RPMI8226 (cell line): ENCODE measurements around the gene MSS51.
A peak's percentile ranks its signal among the peaks of the same experiment; 100 is the strongest.

Source experiments
- DNase-seq: peaks from one replicate; pipeline ENCODE4 v3.0.0-alpha.2; 2015

MSS51 gene

DNA sequence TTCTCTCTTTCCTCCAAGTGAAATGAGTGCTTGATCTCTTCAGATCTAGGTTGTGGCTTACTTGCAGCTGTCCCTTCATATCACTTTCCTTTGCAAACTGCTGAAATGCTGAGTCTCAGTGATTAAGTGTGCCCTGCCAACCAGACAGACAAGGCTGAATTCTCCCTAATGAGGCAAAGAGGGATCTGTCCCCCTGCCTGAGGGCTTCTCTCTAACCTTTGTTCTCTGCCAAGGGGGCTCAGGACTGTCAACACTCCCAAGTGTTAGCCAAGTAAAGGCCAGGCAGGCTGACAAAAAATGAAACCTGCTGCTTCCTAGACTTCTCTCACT lies at the start of gene MSS51:
MSS51 (minus strand) TSS at position 24 of the 330 bp plus-strand sequence. CDS start 5,277 bp downstream, outside the sequence.
- no peak for DNase-seq

DNA sequence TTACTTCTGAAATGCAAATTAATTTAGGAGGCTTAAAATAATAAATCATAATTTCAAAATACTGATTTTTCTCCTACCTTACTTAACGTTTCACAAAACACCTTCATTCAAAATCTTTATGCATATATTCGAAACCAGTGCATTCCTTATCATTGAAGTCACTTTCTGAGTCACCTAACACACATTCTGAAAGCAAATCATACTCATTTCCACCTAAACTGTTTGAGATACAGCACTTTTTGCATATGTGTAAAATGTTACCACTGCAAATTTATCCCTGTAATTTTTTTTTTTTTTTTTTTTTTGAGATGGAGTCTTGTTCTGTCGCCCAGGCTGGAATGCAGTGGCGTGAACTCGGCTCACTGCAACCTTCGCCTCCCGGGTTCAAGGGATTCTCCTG lies 46.8 kb upstream of the MSS51 start:
- DNase-seq = no peak

DNA sequence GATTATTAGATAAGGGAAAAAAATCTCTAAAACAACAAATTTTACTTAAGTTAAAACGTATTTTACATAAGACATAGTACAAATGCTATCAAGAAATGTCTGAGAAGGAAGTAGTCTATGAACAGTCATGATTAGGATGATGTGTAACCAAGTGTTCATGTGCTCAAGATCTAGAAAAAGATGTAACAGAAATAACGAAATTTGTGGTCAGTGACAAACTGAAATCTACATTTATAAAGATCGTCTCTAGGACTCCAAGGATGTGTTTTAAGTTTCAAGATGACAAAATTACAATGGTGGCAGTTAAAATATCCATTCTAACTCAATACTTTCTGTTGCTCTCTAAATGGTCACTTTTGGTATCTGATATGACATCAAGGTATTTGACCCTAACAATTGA lies 45.3 kb upstream of the MSS51 start:
- DNase-seq = no peak

DNA sequence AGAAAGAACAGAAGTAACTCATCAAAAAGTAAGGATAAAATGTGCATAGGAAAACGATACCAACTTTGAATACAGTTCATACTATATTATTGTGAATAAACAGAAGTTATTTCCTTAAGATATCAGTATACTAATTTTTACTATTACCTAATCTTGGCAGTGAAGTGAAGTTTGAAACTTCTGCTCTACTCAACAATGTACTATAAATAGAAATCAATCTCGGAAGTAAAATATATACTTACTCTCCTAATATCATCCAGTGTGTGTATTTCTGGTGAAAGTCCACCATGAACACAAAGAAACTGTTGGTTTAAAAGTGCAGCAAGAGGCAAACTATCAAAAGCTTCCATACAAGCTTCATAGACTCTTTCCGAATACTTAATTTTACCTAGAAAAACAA lies 37.9 kb upstream of the MSS51 start:
- no peak for DNase-seq

DNA sequence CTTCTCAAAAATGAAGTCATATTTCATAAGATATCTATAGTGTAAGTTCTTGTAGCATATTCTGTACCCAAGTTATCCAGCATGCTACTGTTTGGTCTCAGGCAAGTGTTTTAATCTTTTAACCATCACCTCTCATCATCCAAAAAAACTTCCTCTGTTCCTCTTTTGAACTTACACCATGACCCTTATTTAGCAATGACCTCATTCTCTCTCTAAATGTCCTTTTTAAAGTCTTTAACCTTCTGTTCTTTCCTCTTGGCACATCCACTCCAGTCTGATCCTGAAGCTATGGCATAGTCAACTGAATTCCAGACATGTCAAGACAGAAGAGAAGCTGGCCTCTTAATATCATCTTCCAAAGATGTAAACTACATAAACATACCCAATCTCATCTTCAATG lies 36.2 kb upstream of the MSS51 start:
- no peak for DNase-seq

DNA sequence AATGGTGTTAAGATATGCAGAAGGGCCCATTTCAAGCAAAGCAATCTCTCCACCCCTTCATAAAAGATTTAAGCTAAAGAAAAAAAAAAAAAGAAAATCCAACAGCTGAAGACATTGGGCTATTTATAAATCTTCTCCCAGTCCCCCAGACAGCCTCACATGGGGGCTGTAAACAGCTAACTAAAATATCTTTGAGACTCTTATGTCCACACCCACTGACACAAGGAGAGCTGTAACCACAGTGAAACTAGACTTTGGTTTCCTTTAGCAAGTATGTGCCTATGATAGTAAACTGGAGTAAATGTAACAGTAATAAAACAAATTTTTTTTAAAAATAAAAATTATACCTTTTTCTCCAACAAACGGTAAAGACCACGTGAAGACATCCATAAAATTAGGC lies 33.8 kb upstream of the MSS51 start:
- no peak for DNase-seq

DNA sequence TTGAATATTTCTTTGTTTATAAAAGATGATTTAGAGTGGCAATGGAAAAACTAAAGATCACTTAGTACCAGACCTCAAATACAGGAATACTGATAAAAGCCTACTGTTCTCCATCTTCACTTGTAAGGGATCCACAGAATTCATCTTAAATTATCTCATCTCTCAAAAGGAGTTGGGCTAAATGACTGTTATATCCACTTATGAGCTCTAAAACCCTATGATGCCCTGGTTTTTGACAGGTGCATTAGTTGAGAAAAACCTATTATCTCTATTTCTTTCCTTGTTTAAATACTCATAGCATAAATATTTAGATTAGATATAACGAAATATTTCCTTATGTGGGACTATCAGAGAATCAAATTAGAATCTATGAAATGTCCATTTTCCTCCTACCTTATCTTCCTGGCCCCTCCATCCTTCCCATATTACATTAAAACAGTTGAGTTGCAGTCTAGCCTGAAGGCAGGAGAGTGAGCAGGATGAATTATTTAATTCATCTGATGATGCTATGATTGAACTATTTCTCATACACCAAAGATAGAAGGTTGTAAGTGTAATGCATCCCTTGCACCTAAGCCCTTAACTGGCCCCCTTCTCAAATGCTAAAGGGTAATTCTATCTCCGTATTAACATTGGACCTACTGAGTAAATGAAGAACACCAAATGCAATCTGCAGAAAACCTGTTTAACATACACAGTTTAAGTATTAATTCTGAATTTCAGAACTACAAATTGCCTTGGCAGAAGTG lies 32.8 kb upstream of the MSS51 start:
- no peak for DNase-seq

DNA sequence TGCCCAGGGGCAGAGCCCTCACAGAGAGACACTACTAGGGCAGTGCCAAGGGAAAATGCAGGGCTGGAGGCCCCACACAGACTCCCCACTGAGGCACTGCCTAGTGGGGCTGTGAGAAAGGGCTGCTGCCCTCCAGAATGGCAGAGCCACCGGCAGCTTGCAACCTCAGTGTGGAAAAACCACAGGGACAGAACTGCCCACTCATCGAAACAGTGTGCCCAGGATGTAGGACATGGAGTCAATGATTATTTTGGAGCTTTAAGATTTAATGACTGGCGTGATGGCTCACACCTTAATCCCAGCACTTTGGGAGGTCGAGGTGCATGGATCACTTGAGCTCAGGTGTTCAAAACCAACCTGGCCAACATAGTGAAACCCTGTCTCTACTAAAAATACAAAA lies 27.5 kb upstream of the MSS51 start:
- no peak for DNase-seq

DNA sequence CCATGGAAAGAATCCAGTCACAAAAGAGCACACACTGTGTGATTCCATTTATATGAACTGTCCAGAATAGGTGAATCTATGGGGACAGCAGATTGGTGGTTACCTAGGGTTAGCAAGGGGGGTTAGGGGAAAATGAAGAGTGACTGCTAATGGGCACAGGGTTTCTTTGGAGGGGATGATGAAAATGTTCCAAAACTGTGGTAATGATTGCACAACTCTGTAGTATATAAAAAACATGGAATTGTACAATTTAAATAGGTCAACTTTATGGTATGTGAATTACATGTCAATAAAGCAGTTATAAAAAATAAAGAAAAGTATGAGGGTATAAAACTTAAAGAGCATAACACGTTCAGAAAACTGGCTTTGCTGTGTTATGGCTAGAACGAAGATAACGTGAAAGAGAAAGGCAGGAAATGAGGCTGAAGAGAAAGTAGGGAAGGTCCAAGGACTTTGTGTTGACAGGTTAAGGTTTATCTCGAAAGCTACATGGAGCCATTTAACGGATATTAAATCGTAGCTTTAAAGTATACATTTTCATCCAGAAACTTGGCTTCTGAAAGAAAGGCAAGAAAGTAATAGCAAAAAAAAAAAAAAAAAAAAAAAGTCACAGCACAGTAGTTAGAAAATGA lies 26.4 kb upstream of the MSS51 start:
- no peak for DNase-seq

DNA sequence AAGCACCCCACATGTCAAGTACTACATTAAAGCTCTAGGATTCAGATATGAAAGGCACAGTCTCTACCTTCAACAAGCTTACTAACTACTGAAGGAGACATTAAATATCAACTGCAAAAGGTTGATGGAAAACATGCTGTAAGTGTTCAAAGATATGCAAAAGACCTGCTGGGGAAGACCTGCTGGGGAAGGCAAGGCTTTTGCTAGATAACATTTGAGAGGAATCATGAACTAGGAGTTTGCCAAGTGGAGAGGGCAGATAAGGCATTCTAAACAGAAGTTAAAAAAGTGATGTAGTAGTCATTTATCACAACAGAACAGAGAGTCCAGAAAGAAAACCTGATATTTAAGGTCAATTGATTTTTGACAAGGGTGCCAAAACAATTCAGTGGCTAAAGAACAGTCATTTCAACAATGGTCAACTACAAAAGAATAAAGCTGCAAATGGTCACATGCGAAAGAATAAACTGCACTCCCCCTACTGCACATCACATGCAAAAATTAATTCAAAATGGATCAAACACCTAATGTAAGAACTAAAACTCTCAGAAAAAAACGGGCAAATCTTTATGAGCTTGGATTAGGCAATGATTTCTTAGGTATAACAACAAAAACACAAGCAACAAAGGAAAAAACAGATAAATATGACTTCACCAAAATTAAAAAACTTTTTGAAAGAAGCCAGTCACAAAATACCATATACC lies 23.0 kb upstream of the MSS51 start:
- no peak for DNase-seq

DNA sequence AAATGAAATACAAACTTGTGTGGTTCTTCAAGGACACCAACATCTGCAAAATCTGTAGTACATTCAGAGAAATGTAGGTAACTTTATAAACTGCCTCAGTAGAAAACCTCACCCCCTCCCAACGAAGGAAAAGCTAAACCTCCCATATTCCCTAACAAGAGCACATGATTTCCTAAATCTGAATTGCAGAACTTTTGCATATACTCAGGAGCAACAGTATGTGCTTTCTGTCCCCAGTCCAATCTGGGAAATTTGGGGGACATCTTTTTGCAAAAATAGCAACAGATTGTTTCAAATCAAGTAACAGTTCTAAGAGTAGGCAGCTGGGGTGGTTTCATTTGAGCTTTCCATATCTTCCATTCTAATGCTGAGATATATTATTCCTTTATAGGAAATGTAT lies 15.8 kb upstream of the MSS51 start:
- no peak for DNase-seq

DNA sequence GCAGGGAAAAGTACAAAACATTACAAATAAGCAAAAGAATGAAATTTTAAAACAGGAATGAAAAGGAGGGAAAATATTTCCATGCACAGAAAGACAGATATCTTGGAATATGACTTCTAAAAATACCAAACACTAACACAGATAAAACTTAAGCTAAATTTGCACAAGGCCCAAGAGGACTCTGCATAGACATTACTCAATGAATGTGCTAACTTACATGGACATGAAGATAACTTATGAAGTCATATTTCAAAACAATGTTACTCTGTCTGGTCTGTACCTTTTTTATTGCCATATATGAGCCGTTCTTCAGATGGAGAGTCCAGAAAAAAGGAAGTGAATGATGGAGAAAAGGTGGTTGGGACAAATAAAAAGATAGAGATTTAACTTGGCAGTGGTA lies 15.0 kb upstream of the MSS51 start:
- DNase-seq = no peak

DNA sequence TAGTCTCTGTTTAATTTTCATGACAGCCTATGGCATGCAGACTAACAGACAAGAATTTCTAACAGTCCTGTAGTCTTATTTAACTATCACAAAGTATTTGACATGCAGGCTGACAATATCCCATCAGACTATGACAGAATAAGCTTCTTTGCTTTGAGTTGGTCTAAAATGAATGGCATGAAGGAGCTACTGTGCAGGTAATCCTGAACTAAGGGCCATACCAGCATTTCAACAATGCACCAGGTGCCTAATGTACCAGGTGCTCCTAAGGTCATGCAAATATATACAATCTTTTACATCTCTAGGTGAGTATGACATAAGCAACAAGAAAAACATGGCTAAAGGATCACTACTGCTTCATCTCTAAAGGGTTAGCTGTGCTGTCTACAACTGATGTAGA lies 13.6 kb upstream of the MSS51 start:
- DNase-seq = no peak

DNA sequence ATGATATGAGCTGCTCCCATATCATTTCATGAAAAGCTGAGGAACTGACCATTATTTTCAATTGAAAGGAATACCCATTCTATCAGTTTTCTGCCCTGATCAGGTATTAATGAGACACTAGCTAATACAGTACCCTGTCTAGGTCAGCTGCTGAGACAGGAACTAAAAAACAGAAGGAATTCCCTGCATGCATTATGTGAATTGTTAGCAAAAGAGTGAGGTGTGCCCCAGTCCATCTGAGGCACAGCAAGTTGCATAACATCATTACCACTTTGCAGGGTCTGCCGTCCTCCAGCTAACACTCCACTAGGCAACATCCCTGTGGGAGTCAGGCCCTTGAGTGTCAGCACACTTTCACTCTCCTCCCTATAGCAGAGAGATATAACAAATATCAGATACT lies 11.1 kb upstream of the MSS51 start:
- DNase-seq = no peak

DNA sequence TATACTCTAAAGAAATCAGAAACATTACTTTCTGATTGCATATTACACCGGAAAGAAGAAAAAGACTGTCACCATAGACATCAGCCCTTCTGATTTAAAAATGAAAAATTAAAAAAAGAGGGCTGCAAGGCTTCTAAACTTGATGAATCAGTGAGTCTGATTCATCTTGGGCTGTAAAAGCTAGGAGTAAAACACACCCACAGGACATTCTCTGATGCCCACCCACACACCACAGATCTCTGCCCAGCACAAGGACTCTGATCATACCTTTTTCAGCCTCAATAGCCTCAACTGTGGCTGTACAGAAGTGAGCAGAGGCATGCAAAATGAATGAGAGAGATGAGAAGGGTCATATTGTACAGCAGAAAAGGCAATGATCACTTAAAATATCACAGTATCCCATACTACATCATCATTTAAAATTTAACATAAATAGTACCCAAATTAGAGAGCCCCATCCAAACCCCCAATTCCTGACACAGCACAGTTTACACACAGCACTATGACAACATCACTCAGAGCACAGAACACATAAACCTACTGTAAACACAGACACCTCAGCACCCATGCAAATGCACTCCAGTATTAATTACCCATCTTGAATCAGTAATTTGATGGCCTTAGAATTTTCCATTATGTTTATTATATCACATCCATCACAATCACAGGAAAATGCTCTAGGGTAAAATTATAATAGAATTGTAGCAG lies 6.4 kb upstream of the MSS51 start:
- no peak for DNase-seq

DNA sequence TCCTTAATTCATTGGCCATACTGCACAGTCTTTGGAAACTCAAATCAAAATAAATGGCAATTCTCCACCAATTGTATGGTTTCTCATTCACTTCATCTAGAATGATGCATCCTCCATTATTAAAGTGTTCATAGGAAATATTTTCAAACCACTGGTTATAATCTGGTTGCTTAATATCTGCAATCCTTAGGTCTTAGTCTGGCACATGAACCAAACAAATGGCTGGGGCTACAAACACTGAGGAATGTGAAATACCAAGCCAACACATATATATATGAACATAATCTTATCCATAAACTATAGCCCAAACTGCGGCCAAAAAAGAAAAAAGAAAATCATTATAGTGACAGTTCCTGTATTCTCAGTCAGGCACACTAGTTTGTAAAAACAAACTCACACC lies 5.7 kb upstream of the MSS51 start:
- DNase-seq = no peak

DNA sequence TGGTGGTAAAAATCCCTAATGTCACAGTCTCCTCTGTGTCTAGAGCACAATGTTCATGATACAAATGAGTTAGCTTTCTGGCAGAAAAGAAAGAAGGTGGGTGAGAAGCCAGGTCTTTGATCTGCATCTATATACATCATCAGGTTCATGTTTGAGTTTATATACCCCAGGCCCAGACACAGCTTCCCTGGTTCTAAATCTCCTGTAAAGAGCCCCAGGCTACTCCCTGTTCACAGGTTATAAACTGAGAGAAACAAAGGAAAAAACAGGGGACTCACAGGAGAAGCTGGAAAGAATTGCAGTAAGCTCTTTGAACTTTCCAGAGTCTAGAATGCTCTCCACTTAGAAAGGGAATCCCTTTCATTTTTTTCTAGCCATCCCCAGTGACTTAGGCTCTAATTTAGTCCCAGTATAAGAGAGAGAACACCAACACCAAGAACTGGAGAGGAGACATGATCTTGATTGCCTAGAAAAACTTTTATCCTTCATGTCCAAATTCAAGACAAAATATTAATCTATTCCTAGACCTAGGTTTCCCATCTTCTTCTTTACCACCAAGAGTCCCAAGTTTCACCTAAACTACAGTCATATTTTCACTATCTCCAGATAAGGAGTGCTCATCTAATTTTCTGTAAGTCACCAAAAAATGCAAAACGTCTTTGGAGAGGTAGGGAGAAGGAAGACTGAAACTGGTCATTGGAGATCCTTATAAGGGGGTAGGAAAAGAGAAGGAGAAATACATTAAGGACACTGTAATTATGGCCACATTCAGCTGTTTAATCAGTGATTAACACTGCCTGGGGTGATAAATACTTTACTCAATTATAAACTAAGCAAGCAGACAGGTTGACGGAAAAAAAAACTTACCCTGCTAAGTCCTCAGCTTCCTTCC lies 469 bp downstream of the MSS51 start:
- no peak for DNase-seq

DNA sequence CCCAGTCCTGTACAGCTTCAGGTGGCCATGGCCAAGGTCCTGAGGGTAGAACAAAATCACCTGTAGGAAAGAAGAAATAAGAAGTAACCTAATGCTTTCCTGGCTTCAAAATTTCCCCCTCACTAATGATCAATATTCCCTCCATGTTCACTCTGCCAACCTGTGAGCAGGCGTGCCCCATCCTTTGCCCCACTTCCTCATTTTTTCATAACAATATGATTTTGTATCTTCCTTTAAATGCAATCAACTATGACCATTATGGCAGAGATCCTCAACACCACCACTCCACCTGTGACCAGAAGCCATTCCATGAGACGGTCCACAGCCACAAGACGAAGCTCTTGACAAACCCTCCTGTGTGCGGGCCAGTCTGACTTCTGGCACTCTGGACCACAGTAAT lies 7.0 kb downstream of the MSS51 start:
- DNase-seq = no peak

DNA sequence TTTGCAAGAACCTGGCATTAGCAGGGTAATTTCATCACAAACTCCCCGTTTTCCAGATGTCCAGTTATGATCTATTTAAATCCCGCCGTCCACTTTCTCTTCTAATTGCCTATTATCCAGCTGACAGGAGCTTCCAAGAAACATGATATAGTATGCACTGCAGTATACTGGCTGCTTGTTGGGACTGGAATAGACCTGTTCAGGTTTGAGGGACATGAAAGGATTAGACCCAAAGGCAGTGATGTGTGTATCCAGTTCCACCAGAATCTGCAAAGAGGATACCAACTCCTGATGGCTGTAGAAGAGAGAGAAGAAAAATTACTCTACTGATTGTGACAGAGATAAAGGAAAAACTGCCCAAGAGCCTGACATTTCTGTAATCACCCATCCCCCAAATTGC lies 8.9 kb downstream of the MSS51 start:
- DNase-seq = no peak

DNA sequence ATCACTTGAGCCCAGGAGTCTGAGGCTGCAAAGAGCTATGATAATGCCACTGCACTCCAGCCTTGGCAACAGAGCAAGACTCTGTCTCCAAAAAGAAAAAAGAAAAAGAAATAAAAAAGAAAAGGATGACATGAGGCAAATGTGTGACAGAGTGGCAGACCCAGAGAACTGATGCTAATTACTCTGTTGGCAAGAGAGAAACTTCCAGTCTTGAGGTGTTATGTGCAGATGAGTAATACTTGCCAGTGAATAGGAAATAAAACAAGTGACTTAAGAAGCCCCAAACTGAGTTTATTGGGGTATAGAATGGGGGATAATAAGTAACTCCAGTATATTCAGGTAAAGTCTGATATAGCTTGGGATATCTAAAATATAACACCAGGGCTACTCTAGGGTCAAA lies 10.1 kb downstream of the MSS51 start:
- DNase-seq = no peak

DNA sequence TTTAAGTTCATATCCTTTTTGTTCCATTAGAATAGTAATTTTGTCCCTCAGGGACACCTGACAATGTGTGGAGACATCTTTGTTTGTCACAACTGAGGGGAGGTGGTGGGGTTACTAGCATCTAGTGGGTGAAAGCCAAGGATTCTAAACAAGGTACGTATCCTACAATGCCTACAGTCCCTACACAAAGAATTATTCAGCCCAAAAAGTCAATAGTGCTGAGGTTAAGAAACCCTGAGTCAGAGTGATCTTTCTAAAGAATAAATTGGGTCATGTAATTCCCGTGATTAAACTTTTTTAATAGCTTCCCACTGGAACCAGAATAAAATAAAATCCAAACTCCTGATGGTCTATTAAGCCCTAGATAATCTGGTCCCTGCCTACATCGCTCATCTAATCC lies 16.8 kb downstream of the MSS51 start:
- DNase-seq = no peak

DNA sequence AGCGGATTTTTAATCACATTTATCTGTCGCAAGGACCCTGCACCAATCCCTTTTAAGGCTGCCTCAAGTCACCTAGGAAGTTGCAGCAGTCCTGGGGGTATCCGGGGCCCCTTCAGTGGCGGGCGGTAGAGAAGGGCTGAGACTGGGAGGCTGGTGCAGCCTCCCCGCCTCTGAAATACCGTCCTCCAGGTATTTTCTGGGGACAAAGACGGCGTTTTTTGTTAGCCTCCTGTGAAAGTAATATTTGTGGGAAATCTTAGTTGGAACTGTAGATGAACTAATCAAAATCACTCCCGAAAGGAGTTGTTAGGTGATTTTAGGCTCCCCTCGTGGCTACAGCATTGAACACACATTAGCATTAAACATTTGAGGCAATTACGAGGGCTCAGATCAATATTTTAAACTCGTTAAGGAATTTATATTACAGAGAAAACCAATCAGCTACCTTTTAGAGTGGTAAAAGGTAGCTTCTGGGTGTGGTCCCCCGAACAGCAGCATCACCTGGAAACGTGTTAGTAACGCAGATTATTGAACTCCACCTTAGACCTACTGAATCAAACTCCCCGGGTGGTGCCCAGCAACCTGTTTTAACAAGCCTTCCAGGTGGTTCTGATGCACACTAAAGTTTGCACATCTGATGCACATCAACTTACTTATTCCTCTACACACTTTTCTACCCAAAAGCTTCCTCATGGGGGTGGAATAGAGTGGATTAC lies 19.0 kb downstream of the MSS51 start:
- DNase-seq = peak; percentile 5
